ENCODE measurements around the gene GBF1. TPM values are rescaled to one million over a fixed set of nuclear protein-coding genes. Genes with fewer than 3 reads are reported as not detected.

The GBF1 gene
- total RNA-seq, 1 experiment from 2014 or later = 23.7 TPM

DNA sequence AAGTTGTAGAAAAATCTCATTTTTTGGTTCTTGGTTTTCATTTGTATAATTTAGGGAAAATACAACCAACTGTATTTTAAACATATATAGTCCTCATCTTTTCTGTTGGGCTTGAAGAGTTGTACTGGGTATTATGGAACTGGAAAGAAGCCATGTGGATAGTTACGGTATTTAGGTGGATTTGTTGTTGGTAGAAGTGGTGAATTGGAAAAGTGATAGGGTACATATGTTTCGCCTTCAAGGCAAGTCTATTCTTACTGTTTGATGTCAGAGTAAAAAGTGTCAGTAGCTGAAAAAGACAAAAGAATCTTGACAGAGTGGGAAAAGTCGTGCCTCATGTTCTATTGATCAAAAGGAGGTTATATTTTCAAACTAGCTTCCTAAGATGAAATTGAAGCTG lies 64.6 kb downstream of the GBF1 start:
- H3K9me3 ChIP-seq (ENCODE audit: control insufficient read depth, low read depth, low read length) = no peaks in the 10 kb centered on the region
- no peak overlapping the region for H2BK15ac ChIP-seq (ENCODE audit: low read depth, low read length)
- no peak overlapping the region for H3K56ac ChIP-seq (ENCODE audit: insufficient read length, low read depth, low read length)
- H3K27me3 ChIP-seq (ENCODE audit: insufficient read depth, low read length) = no peaks in the 10 kb centered on the region
- H3K4ac ChIP-seq (ENCODE audit: low read depth, low read length) = no peak overlapping the region
- no peak overlapping the region for H4K91ac ChIP-seq (ENCODE audit: insufficient read length, low read depth, low read length)
- no peak for DNase-seq
- H4K20me1 ChIP-seq (ENCODE audit: control insufficient read depth, insufficient read depth, insufficient read length) = no peaks in the 10 kb centered on the region
- no peak overlapping the region for H3K4me2 ChIP-seq (ENCODE audit: insufficient read depth, insufficient read length, low read length)
- H2AFZ ChIP-seq (ENCODE audit: low read length) = no peak overlapping the region
- TF ChIP-seq, protein P1, sequence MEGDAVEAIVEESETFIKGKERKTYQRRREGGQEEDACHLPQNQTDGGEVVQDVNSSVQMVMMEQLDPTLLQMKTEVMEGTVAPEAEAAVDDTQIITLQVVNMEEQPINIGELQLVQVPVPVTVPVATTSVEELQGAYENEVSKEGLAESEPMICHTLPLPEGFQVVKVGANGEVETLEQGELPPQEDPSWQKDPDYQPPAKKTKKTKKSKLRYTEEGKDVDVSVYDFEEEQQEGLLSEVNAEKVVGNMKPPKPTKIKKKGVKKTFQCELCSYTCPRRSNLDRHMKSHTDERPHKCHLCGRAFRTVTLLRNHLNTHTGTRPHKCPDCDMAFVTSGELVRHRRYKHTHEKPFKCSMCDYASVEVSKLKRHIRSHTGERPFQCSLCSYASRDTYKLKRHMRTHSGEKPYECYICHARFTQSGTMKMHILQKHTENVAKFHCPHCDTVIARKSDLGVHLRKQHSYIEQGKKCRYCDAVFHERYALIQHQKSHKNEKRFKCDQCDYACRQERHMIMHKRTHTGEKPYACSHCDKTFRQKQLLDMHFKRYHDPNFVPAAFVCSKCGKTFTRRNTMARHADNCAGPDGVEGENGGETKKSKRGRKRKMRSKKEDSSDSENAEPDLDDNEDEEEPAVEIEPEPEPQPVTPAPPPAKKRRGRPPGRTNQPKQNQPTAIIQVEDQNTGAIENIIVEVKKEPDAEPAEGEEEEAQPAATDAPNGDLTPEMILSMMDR (conservative IDR thresholded peaks at IDR 0.05) = no peak
- no peak overlapping the region for H2BK5ac ChIP-seq (ENCODE audit: insufficient read length, low read length)
- H4K8ac ChIP-seq (replicated peaks; ENCODE audit: insufficient read length, low read depth, low read length) = no peak overlapping the region
- no peak overlapping the region for H3K14ac ChIP-seq (ENCODE audit: insufficient read depth, low read length)
- no peak overlapping the region for H2BK12ac ChIP-seq (ENCODE audit: insufficient read length, low read depth, low read length)
- H3K23me2 ChIP-seq (ENCODE audit: insufficient read length, low read depth, low read length, poor library complexity, severe bottlenecking) = no peaks in the 10 kb centered on the region
- H3K4me1 ChIP-seq (ENCODE audit: insufficient read depth, low read length) = peaks cover 3% of the 10 kb centered on the region; the same call in 1 of the 2 replicates
- Mint-ChIP-seq H3K36me3 (ENCODE audit: insufficient read depth in 1 of 3, low read depth in 3 of 3) (no peaks in the 10 kb centered on the region), H3K4me3 (no peak overlapping the region), H3K9me3 (no peaks in the 10 kb centered on the region), H3K4me1 (peaks cover 16 to 18% of the 10 kb centered on the region in 2 experiments), H3K27me3 (ENCODE audit: low read depth) (no peaks in the 10 kb centered on the region), H3K27ac (no peak overlapping the region; a peak in 1 of 7 replicates)
- 100% methylated on average over 1 of the region's 3 CpGs for WGBS (ENCODE audit: extremely low coverage, insufficient read length, low lambda C conversion rate)
- no peak overlapping the region for H2BK120ac ChIP-seq (ENCODE audit: low read depth, low read length, poor library complexity, severe bottlenecking)
- no peak overlapping the region for H3K23ac ChIP-seq (ENCODE audit: insufficient read length, low read depth, low read length)
- no peak overlapping the region for H3K18ac ChIP-seq (ENCODE audit: insufficient read length, low read depth, low read length)
- no peak overlapping the region for H4K5ac ChIP-seq (ENCODE audit: insufficient read length, low read depth, low read length)
- H3K9ac ChIP-seq (ENCODE audit: extremely low read depth, insufficient read length, low read length) = no peak overlapping the region
- no peak overlapping the region for H3T11ph ChIP-seq (ENCODE audit: low read length)
- no peaks in the 10 kb centered on the region for H3K79me2 ChIP-seq (ENCODE audit: insufficient read depth, low read length)
- no peak overlapping the region for H3K27ac ChIP-seq (ENCODE audit: insufficient read length, low read depth, low read length)
- no peaks in the 10 kb centered on the region for H3K79me1 ChIP-seq (ENCODE audit: insufficient read depth, low read depth, low read length, poor library complexity, severe bottlenecking)
- H2BK20ac ChIP-seq (ENCODE audit: low read depth, low read length, poor library complexity, severe bottlenecking) = no peak overlapping the region
- H2AK5ac ChIP-seq (ENCODE audit: insufficient read length, low read length) = no peak overlapping the region
